Astrocyte (in vitro differentiated cells and primary cell): Measurements from ENCODE around the gene MRPL27. TPM values are rescaled to one million over a fixed set of nuclear protein-coding genes. Genes with fewer than 3 reads are reported as not detected.

Experiments
- DNase-seq: peaks from one replicate; pipeline ENCODE4 v3.0.0-alpha.2; 2010; ENCODE audit warnings: low read depth
- FAIRE-seq: peaks from 2 replicates; lab custom pipeline; 2011; peaks lifted over from hg19 to GRCh38; lab: Jason Lieb, UNC
- H2AFZ ChIP-seq: 2 replicates; pipeline ENCODE4 v1.6.0; 2012; ENCODE audit warnings: low read depth, low read length, inconsistent platforms
- H3K27ac ChIP-seq: 2 replicates; pipeline ENCODE4 v1.5.1; 2011; ENCODE audit warnings: low read depth, low read length, inconsistent platforms
- H3K27me3 ChIP-seq: 2 replicates; pipeline ENCODE4 v1.6.0; 2011; ENCODE audit warnings: low read length, inconsistent platforms; ENCODE audit not compliant: insufficient read depth
- H3K36me3 ChIP-seq: 2 replicates; pipeline ENCODE4 v1.5.1; 2011; ENCODE audit warnings: low read length, inconsistent platforms; ENCODE audit not compliant: insufficient read depth
- H3K4me1 ChIP-seq: 2 replicates; pipeline ENCODE4 v1.5.1; 2011; ENCODE audit warnings: low read length, inconsistent platforms; ENCODE audit not compliant: insufficient read depth
- H3K4me2 ChIP-seq: 2 replicates; pipeline ENCODE4 v1.6.0; 2012; ENCODE audit warnings: low read length, inconsistent platforms
- H3K4me3 ChIP-seq: 2 replicates; pipeline ENCODE4 v1.5.1; 2011; ENCODE audit warnings: low read depth, mild to moderate bottlenecking, low read length, inconsistent platforms; ENCODE audit not compliant: insufficient read depth
- H3K79me2 ChIP-seq: 2 replicates; pipeline ENCODE4 v1.6.0; 2012; ENCODE audit warnings: mild to moderate bottlenecking, low read length, inconsistent platforms; ENCODE audit not compliant: insufficient read depth
- H3K9ac ChIP-seq: 2 replicates; pipeline ENCODE4 v1.6.0; 2012; ENCODE audit warnings: mild to moderate bottlenecking, low read length, inconsistent platforms
- H3K9me3 ChIP-seq: 2 replicates; pipeline ENCODE4 v1.5.1; 2012; ENCODE audit warnings: low read depth, mild to moderate bottlenecking, low read length, inconsistent platforms; ENCODE audit not compliant: insufficient read depth
- H4K20me1 ChIP-seq: 2 replicates; pipeline ENCODE4 v1.6.0; 2012; ENCODE audit warnings: low read length, inconsistent platforms; ENCODE audit not compliant: insufficient read depth
- H3K27ac Mint-ChIP-seq: one replicate; pipeline ENCODE4 v1.8.0; 2021; ENCODE audit warnings: mild to moderate bottlenecking, mixed read lengths; ENCODE audit not compliant: unreplicated experiment
- H3K27me3 Mint-ChIP-seq: one replicate; pipeline ENCODE4 v1.8.0; 2021; ENCODE audit warnings: low read depth, mixed read lengths; ENCODE audit not compliant: unreplicated experiment
- H3K36me3 Mint-ChIP-seq: one replicate; pipeline ENCODE4 v1.8.0; 2021; ENCODE audit warnings: low read depth, mixed read lengths; ENCODE audit not compliant: unreplicated experiment
- H3K4me1 Mint-ChIP-seq: one replicate; pipeline ENCODE4 v1.8.0; 2021; ENCODE audit warnings: low read depth, mixed read lengths; ENCODE audit not compliant: unreplicated experiment
- H3K4me3 Mint-ChIP-seq: one replicate; pipeline ENCODE4 v1.8.0; 2021; ENCODE audit warnings: mild to moderate bottlenecking, moderate library complexity, mixed read lengths; ENCODE audit not compliant: unreplicated experiment
- H3K9me3 Mint-ChIP-seq: one replicate; pipeline ENCODE4 v1.8.0; 2021; ENCODE audit warnings: mild to moderate bottlenecking, mixed read lengths; ENCODE audit not compliant: unreplicated experiment
- CTCF ChIP-seq: IDR thresholded peaks from 2 replicates; pipeline ENCODE4 v1.5.1; 2011; ENCODE audit warnings: low read depth, mild to moderate bottlenecking, inconsistent platforms, low read length, moderate library complexity; ENCODE audit not compliant: insufficient read depth
- EZH2 ChIP-seq: IDR thresholded peaks from 2 replicates; pipeline ENCODE4 v1.6.1; 2012; ENCODE audit warnings: mild to moderate bottlenecking, low read length, inconsistent platforms; ENCODE audit not compliant: insufficient read depth
- total RNA-seq: library from RNA; stranded (reverse); gene quantifications from 2 replicates; pipeline ENCODE4 v1.2.1, GENCODE V29; 2021

MRPL27 gene
- total RNA-seq, 1 donor from 2014 or later: 57.3 TPM

DNA sequence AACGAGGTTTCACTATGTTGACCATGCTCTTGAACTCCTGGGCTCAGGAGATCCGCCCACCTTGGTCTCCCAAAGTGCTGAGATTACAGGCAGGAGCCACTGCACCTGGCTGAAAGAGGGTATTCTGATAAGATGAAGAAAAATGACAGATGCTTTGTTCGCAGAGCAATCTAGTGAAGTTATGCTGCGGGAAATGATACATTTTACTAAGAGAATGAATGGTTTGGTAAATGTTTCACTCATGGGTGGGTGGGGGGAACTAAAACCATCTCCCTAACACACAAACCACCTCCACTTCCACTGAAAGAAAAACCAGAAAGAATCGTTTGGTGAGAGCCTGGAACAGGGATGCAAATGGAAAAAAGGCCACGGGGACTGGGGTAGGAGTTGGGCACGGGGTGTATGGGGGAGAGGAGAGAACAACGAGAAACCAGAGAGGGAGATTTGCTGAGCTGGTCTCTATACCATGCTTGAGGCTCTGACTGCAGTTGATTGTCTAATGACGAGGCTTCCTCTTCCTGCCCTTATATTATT, 46.1 kb downstream of the MRPL27 start:
- FAIRE-seq (no peak), DNase-seq (no peak)
- H3K36me3 ChIP-seq: no peaks in the 10 kb centered on the region
- no peaks in the 10 kb centered on the region for H3K79me2 ChIP-seq
- peaks cover 10% of the 10 kb centered on the region for H3K4me1 ChIP-seq
- no peak overlapping the region for H3K27ac ChIP-seq
- Mint-ChIP-seq H3K27me3 (peaks cover 32% of the 10 kb centered on the region), H3K9me3 (no peaks in the 10 kb centered on the region), H3K4me1 (no peaks in the 10 kb centered on the region), H3K36me3 (no peaks in the 10 kb centered on the region), H3K4me3 (no peak overlapping the region), H3K27ac (no peak overlapping the region)
- no peaks in the 10 kb centered on the region for H3K27me3 ChIP-seq
- H3K9ac ChIP-seq: no peak overlapping the region
- H3K9me3 ChIP-seq: no peaks in the 10 kb centered on the region
- no peak overlapping the region for H3K4me2 ChIP-seq
- no peaks in the 10 kb centered on the region for H4K20me1 ChIP-seq
- no peak overlapping the region for H3K4me3 ChIP-seq
- no peak overlapping the region for H2AFZ ChIP-seq
- no peak for TF ChIP-seq CTCF
- no peak for TF ChIP-seq EZH2

- Mint-ChIP-seq H3K4me3 (no peak overlapping the region), H3K4me1 (no peaks in the 10 kb centered on the region), H3K27ac (no peak overlapping the region), H3K27me3 (peaks cover 30% of the 10 kb centered on the region), H3K36me3 (no peaks in the 10 kb centered on the region), H3K9me3 (no peaks in the 10 kb centered on the region)
- Histone ChIP-seq H3K36me3 (no peaks in the 10 kb centered on the region), H3K27me3 (no peaks in the 10 kb centered on the region), H3K4me3 (no peak overlapping the region), H3K4me1 (peaks cover under 1% of the 10 kb centered on the region), H3K27ac (no peak overlapping the region), H2AFZ (no peak overlapping the region), H3K79me2 (no peaks in the 10 kb centered on the region), H3K4me2 (no peak overlapping the region), H4K20me1 (no peaks in the 10 kb centered on the region), H3K9me3 (no peaks in the 10 kb centered on the region), H3K9ac (no peak overlapping the region)
- FAIRE-seq (no peak), DNase-seq (no peak)
- no peak for TF ChIP-seq EZH2
Observed at GRCh38 chr17:50325906-50326305, 47.1 kb downstream of the MRPL27 start.

GRCh38 chr17:50323060-50323459, 49.9 kb downstream of the MRPL27 start:
- H3K36me3 Mint-ChIP-seq: no peaks in the 10 kb centered on the region
- Histone ChIP-seq H4K20me1 (no peaks in the 10 kb centered on the region), H3K27me3 (no peaks in the 10 kb centered on the region), H3K4me3 (no peak overlapping the region), H3K9ac (no peak overlapping the region), H3K36me3 (no peaks in the 10 kb centered on the region), H3K27ac (no peak overlapping the region), H2AFZ (no peak overlapping the region), H3K4me1 (no peaks in the 10 kb centered on the region), H3K4me2 (no peak overlapping the region), H3K79me2 (no peaks in the 10 kb centered on the region), H3K9me3 (no peaks in the 10 kb centered on the region)
- H3K4me1 Mint-ChIP-seq: no peaks in the 10 kb centered on the region
- no peak overlapping the region for H3K27ac Mint-ChIP-seq
- DNase-seq: no peak
- peaks cover 16% of the 10 kb centered on the region for H3K27me3 Mint-ChIP-seq
- H3K4me3 Mint-ChIP-seq: no peak overlapping the region
- FAIRE-seq: no peak
- no peaks in the 10 kb centered on the region for H3K9me3 Mint-ChIP-seq
- TF ChIP-seq EZH2 (no peak), CTCF (no peak)
